ENCODE results near the gene MED16. TPM values are rescaled to one million over a fixed set of nuclear protein-coding genes. Genes with fewer than 3 reads are reported as not detected.

MED16 gene
- total and polyA plus RNA-seq, 10 of the 15 experiments (the other 5 are each of a cell fraction or from before 2014, with no cell fraction given), result 0.56 to 51.1 (median 13.6) TPM

DNA sequence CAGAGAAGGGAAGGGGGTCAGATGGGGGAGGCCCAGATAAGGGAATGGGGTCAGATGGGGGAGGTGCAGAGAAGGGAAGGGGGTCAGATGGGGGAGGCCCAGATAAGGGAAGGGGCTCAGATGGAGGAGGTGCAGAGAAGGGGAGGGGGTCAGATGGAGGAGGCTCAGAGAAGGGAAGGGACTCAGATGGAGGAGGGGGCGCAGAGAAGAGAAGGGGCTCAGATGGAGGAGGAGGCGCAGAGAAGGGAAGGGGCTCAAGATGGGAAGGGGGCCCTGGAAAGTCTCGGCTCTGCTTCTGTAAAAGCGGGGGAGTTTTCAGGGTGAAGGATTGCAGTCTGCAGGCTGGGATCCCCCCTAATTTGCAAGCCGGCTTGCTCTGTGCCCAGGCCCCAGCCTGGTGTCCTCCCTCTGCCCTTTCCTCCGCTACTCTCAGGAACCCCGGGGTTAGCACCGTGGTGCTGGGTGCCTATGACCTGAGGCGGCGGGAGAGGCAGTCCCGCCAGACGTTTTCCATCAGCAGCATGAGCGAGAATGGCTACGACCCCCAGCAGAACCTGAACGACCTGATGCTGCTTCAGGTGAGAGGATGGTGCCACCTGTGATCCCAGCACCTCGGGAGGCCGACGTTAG lies 63.7 kb downstream of the MED16 start:
- Histone ChIP-seq H3K4me1 (ENCODE audit: control insufficient read depth, insufficient read depth, low read length) (no peaks in the 10 kb centered on the region), H2AFZ (ENCODE audit: control insufficient read depth, low read depth, low read length) (no peak overlapping the region), H3K79me2 (ENCODE audit: control insufficient read depth, insufficient read depth, low read length) (no peaks in the 10 kb centered on the region), H3K4me2 (ENCODE audit: control insufficient read depth, insufficient read depth) (no peak overlapping the region), H3K9me3 (replicated peaks; ENCODE audit: control insufficient read depth, insufficient read depth, low read length) (no peaks in the 10 kb centered on the region), H3K9ac (ENCODE audit: control insufficient read depth, insufficient read depth, low read length) (no peak overlapping the region), H3K27ac (ENCODE audit: control insufficient read depth, insufficient read depth) (no peak overlapping the region), H4K20me1 (ENCODE audit: control insufficient read depth, insufficient read depth) (no peaks in the 10 kb centered on the region), H3K27me3 (replicated peaks in 1 of 2; ENCODE audit: control insufficient read depth in 2 of 2, insufficient read depth in 2 of 2, low read length in 1 of 2) (no peaks in the 10 kb centered on the region), H3K36me3 (ENCODE audit: control insufficient read depth in 2 of 2, insufficient read depth in 2 of 2, low read length in 1 of 2) (no peaks in the 10 kb centered on the region), H3K4me3 (no peak overlapping the region)
- in situ Hi-C loops (cut with MboI), result no loop called here
- no TSS peak for BruUV-seq (replicated peaks)
- intact Hi-C loops (cut with micrococcal nuclease; ENCODE audit: unreplicated experiment), result no loop called here
- no peak for DNase-seq (ENCODE audit: low read depth, low spot score)
- ChIA-PET SMC1A (ENCODE audit: uncharacterized antibody, unreplicated experiment) (no interaction called here), POLR2A (no interaction called here), RAD21 (ENCODE audit: unreplicated experiment) (no interaction called here), CTCF (no interaction called here)
- ATAC-seq, result no peak
- 27% methylated on average over 16 of the region's 18 CpGs for WGBS (ENCODE audit: insufficient coverage, insufficient replicate concordance, low lambda C conversion rate, missing lambda C conversion rate)
- no peak for TF ChIP-seq BMI1 (IDR thresholded peaks at IDR 0.05; ENCODE audit: borderline replicate concordance)
- 0 out of 3 replicates have a peak, but pooled peaks have one; percentile 40 for TF ChIP-seq POU2F2 (IDR thresholded peaks at IDR 0.05; ENCODE audit: borderline replicate concordance, low read depth, low read length)
- TF ChIP-seq NR2C2 (IDR thresholded peaks at IDR 0.05; ENCODE audit: borderline replicate concordance, control insufficient read depth, insufficient read length, low read depth), result no peak
- TF ChIP-seq CREB1 (IDR thresholded peaks at IDR 0.05; ENCODE audit: low read depth), result no peak
- no peak for TF ChIP-seq CBX3 (IDR thresholded peaks at IDR 0.05; ENCODE audit: borderline replicate concordance, low read depth)
- TF ChIP-seq PAX5 (IDR thresholded peaks at IDR 0.05; ENCODE audit: borderline replicate concordance, low read depth, low read length), result no peak
- no peak for FAIRE-seq

DNA sequence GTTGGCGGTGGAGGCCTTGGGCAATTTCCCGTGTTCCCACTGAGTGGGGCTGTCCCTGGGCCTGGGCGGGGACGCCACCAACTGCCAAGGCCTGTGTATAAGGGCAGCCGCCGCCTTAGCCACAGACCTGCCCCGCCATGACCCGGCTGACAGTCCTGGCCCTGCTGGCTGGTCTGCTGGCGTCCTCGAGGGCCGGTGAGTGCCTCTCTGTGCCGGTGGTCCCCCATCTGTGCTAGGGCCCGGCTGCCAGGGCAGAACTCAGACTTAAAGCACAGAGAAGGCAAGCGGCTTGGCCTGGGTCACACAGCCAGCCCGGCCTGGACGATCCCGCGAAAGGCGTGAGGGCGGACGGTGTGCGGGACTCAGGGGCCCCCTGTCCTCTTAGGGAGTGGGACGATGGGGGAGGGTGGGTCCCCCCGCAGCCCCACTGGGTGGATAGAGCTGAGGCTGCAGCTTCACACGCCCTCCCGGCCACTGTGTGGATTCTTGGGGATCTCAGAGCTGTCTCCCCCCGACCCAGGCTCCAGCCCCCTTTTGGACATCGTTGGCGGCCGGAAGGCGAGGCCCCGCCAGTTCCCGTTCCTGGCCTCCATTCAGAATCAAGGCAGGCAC lies 65.2 kb downstream of the MED16 start, which contains the start of gene AZU1:
AZU1 (plus strand) TSS at position 128 of the 612 bp plus-strand sequence; CDS start at position 138, 10 bp downstream.
- Histone ChIP-seq H3K4me1 (ENCODE audit: control insufficient read depth, insufficient read depth, low read length) (no peaks in the 10 kb centered on the region), H2AFZ (ENCODE audit: control insufficient read depth, low read depth, low read length) (no peak within 1 kb of the TSS), H3K36me3 (ENCODE audit: control insufficient read depth in 2 of 2, insufficient read depth in 2 of 2, low read length in 1 of 2) (no peaks in the 10 kb centered on the region), H4K20me1 (ENCODE audit: control insufficient read depth, insufficient read depth) (no peaks in the 10 kb centered on the region), H3K9me3 (replicated peaks; ENCODE audit: control insufficient read depth, insufficient read depth, low read length) (no peaks in the 10 kb centered on the region), H3K79me2 (ENCODE audit: control insufficient read depth, insufficient read depth, low read length) (no peaks in the 10 kb centered on the region), H3K27ac (ENCODE audit: control insufficient read depth, insufficient read depth) (no peak within 1 kb of the TSS), H3K4me2 (ENCODE audit: control insufficient read depth, insufficient read depth) (no peak within 1 kb of the TSS), H3K27me3 (replicated peaks in 1 of 2; ENCODE audit: control insufficient read depth in 2 of 2, insufficient read depth in 2 of 2, low read length in 1 of 2) (no peaks in the 10 kb centered on the region), H3K9ac (ENCODE audit: control insufficient read depth, insufficient read depth, low read length) (no peak within 1 kb of the TSS), H3K4me3 (no peak within 1 kb of the TSS)
- in situ Hi-C loops (cut with MboI), result no loop called here
- DNase-seq (ENCODE audit: low read depth, low spot score) (no peak), ATAC-seq (no peak), FAIRE-seq (no peak)
- SMC1A ChIA-PET (ENCODE audit: uncharacterized antibody, unreplicated experiment), result no interaction called here
- intact Hi-C loops (cut with micrococcal nuclease; ENCODE audit: unreplicated experiment), result no loop called here
- 68% methylated on average over 33 of the region's 33 CpGs for WGBS (ENCODE audit: insufficient coverage, insufficient replicate concordance, low lambda C conversion rate, missing lambda C conversion rate)
- POLR2A ChIA-PET, result no interaction called here
- BruUV-seq (replicated peaks), result no TSS peak
- RAD21 ChIA-PET (ENCODE audit: unreplicated experiment), result no interaction called here
- CTCF ChIA-PET, result no interaction called here
- TF ChIP-seq, protein P1, sequence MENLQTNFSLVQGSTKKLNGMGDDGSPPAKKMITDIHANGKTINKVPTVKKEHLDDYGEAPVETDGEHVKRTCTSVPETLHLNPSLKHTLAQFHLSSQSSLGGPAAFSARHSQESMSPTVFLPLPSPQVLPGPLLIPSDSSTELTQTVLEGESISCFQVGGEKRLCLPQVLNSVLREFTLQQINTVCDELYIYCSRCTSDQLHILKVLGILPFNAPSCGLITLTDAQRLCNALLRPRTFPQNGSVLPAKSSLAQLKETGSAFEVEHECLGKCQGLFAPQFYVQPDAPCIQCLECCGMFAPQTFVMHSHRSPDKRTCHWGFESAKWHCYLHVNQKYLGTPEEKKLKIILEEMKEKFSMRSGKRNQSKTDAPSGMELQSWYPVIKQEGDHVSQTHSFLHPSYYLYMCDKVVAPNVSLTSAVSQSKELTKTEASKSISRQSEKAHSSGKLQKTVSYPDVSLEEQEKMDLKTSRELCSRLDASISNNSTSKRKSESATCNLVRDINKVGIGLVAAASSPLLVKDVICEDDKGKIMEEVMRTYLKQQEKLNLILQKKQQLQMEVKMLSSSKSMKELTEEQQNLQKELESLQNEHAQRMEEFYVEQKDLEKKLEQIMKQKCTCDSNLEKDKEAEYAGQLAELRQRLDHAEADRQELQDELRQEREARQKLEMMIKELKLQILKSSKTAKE (IDR thresholded peaks at IDR 0.05; ENCODE audit: low read depth, poor library complexity, severe bottlenecking), result no peak
- TF ChIP-seq, protein P2, sequence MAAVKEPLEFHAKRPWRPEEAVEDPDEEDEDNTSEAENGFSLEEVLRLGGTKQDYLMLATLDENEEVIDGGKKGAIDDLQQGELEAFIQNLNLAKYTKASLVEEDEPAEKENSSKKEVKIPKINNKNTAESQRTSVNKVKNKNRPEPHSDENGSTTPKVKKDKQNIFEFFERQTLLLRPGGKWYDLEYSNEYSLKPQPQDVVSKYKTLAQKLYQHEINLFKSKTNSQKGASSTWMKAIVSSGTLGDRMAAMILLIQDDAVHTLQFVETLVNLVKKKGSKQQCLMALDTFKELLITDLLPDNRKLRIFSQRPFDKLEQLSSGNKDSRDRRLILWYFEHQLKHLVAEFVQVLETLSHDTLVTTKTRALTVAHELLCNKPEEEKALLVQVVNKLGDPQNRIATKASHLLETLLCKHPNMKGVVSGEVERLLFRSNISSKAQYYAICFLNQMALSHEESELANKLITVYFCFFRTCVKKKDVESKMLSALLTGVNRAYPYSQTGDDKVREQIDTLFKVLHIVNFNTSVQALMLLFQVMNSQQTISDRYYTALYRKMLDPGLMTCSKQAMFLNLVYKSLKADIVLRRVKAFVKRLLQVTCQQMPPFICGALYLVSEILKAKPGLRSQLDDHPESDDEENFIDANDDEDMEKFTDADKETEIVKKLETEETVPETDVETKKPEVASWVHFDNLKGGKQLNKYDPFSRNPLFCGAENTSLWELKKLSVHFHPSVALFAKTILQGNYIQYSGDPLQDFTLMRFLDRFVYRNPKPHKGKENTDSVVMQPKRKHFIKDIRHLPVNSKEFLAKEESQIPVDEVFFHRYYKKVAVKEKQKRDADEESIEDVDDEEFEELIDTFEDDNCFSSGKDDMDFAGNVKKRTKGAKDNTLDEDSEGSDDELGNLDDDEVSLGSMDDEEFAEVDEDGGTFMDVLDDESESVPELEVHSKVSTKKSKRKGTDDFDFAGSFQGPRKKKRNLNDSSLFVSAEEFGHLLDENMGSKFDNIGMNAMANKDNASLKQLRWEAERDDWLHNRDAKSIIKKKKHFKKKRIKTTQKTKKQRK (IDR thresholded peaks at IDR 0.05; ENCODE audit: low read depth, low read length), result no peak
- TF ChIP-seq, protein P3, sequence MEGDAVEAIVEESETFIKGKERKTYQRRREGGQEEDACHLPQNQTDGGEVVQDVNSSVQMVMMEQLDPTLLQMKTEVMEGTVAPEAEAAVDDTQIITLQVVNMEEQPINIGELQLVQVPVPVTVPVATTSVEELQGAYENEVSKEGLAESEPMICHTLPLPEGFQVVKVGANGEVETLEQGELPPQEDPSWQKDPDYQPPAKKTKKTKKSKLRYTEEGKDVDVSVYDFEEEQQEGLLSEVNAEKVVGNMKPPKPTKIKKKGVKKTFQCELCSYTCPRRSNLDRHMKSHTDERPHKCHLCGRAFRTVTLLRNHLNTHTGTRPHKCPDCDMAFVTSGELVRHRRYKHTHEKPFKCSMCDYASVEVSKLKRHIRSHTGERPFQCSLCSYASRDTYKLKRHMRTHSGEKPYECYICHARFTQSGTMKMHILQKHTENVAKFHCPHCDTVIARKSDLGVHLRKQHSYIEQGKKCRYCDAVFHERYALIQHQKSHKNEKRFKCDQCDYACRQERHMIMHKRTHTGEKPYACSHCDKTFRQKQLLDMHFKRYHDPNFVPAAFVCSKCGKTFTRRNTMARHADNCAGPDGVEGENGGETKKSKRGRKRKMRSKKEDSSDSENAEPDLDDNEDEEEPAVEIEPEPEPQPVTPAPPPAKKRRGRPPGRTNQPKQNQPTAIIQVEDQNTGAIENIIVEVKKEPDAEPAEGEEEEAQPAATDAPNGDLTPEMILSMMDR (IDR thresholded peaks at IDR 0.05 in 2 of 3, conservative IDR thresholded peaks at IDR 0.05 in 1 of 3; ENCODE audit: control insufficient read depth in 2 of 3, extremely low read depth in 1 of 3, insufficient read depth in 1 of 3, low read depth in 3 of 3, low read length in 3 of 3), result no peak
